Effector memory CD4-positive, alpha-beta T cell (primary cell): ENCODE results near the gene NCKAP5.

Experiments used
- DNase-seq, 3 donors: peaks; one replicate each; pipeline ENCODE4 v3.0.0-alpha.2; 2020
- H3K27ac ChIP-seq: 2 replicates; pipeline ENCODE4 v1.7.0; 2013; ENCODE audit warnings: mild to moderate bottlenecking, low read length, moderate library complexity; ENCODE audit not compliant: insufficient read depth, poor library complexity, severe bottlenecking
- H3K27me3 ChIP-seq: replicated peaks from 2 replicates; pipeline ENCODE4 v1.7.0; 2013; ENCODE audit warnings: mild to moderate bottlenecking, low read length; ENCODE audit not compliant: insufficient read depth, control insufficient read depth, poor library complexity, severe bottlenecking
- H3K36me3 ChIP-seq: 2 replicates; pipeline ENCODE4 v1.7.0; 2013; ENCODE audit warnings: mild to moderate bottlenecking, low read length, moderate library complexity; ENCODE audit not compliant: control insufficient read depth, insufficient read depth
- H3K4me1 ChIP-seq: 2 replicates; pipeline ENCODE4 v1.7.0; 2013; ENCODE audit warnings: low read length, mild to moderate bottlenecking; ENCODE audit not compliant: control insufficient read depth, insufficient read depth, poor library complexity, severe bottlenecking
- H3K4me3 ChIP-seq: 2 replicates; pipeline ENCODE4 v1.7.0; 2013; ENCODE audit warnings: low read length, low read depth, mild to moderate bottlenecking; ENCODE audit not compliant: insufficient read depth, poor library complexity, severe bottlenecking
- H3K9me3 ChIP-seq: 2 replicates; pipeline ENCODE4 v1.7.0; 2013; ENCODE audit warnings: mild to moderate bottlenecking, low read length, moderate library complexity; ENCODE audit not compliant: control insufficient read depth

The NCKAP5 gene

GRCh38 chr2:133316557-133316956 is 251.7 kb downstream of the NCKAP5 start:
- Histone ChIP-seq H3K4me1 (no peaks in the 10 kb centered on the region), H3K27ac (no peak overlapping the region), H3K27me3 (no peaks in the 10 kb centered on the region), H3K4me3 (no peak overlapping the region), H3K36me3 (no peaks in the 10 kb centered on the region), H3K9me3 (no peaks in the 10 kb centered on the region)
- no peak for DNase-seq

GRCh38 chr2:133315280-133315679 is 253.0 kb downstream of the NCKAP5 start:
- no peaks in the 10 kb centered on the region for H3K36me3 ChIP-seq
- no peaks in the 10 kb centered on the region for H3K4me1 ChIP-seq
- no peak for DNase-seq
- no peaks in the 10 kb centered on the region for H3K9me3 ChIP-seq
- no peak overlapping the region for H3K4me3 ChIP-seq
- no peak overlapping the region for H3K27ac ChIP-seq
- no peaks in the 10 kb centered on the region for H3K27me3 ChIP-seq

- Histone ChIP-seq H3K27me3 (no peaks in the 10 kb centered on the region), H3K36me3 (no peaks in the 10 kb centered on the region), H3K27ac (no peak overlapping the region), H3K4me3 (no peak overlapping the region), H3K4me1 (no peaks in the 10 kb centered on the region), H3K9me3 (no peaks in the 10 kb centered on the region)
- DNase-seq: no peak
Measured at GRCh38 chr2:133314795-133315194, 253.5 kb downstream of the NCKAP5 start.

GRCh38 chr2:133312038-133312729 is 256.1 kb downstream of the NCKAP5 start:
- no peaks in the 10 kb centered on the region for H3K4me1 ChIP-seq
- no peak overlapping the region for H3K4me3 ChIP-seq
- no peaks in the 10 kb centered on the region for H3K27me3 ChIP-seq
- no peak for DNase-seq
- H3K9me3 ChIP-seq: no peaks in the 10 kb centered on the region
- no peaks in the 10 kb centered on the region for H3K36me3 ChIP-seq
- no peak overlapping the region for H3K27ac ChIP-seq

GRCh38 chr2:133306236-133306635 is 262.0 kb downstream of the NCKAP5 start:
- no peaks in the 10 kb centered on the region for H3K27me3 ChIP-seq
- DNase-seq: no peak
- no peaks in the 10 kb centered on the region for H3K9me3 ChIP-seq
- no peak overlapping the region for H3K4me3 ChIP-seq
- H3K27ac ChIP-seq: no peak overlapping the region
- no peaks in the 10 kb centered on the region for H3K36me3 ChIP-seq
- no peaks in the 10 kb centered on the region for H3K4me1 ChIP-seq

- Histone ChIP-seq H3K4me3 (no peak overlapping the region), H3K27me3 (no peaks in the 10 kb centered on the region), H3K27ac (no peak overlapping the region), H3K9me3 (no peaks in the 10 kb centered on the region), H3K36me3 (no peaks in the 10 kb centered on the region), H3K4me1 (no peaks in the 10 kb centered on the region)
- no peak for DNase-seq
Measured at GRCh38 chr2:133304344-133304743, 263.9 kb downstream of the NCKAP5 start.

- DNase-seq: no peak
- no peaks in the 10 kb centered on the region for H3K27me3 ChIP-seq
- no peak overlapping the region for H3K4me3 ChIP-seq
- H3K9me3 ChIP-seq: no peaks in the 10 kb centered on the region
- H3K4me1 ChIP-seq: no peaks in the 10 kb centered on the region
- no peak overlapping the region for H3K27ac ChIP-seq
- no peaks in the 10 kb centered on the region for H3K36me3 ChIP-seq
Measured at GRCh38 chr2:133303150-133303549, 265.1 kb downstream of the NCKAP5 start.

- no peaks in the 10 kb centered on the region for H3K9me3 ChIP-seq
- H3K27ac ChIP-seq: no peak overlapping the region
- no peaks in the 10 kb centered on the region for H3K4me1 ChIP-seq
- H3K36me3 ChIP-seq: no peaks in the 10 kb centered on the region
- DNase-seq: no peak
- no peak overlapping the region for H3K4me3 ChIP-seq
- H3K27me3 ChIP-seq: no peaks in the 10 kb centered on the region
Measured at GRCh38 chr2:133296401-133296800, 271.9 kb downstream of the NCKAP5 start.

GRCh38 chr2:133293544-133294353 is 274.5 kb downstream of the NCKAP5 start:
- no peaks in the 10 kb centered on the region for H3K36me3 ChIP-seq
- H3K27me3 ChIP-seq: no peaks in the 10 kb centered on the region
- DNase-seq: no peak
- no peaks in the 10 kb centered on the region for H3K4me1 ChIP-seq
- H3K27ac ChIP-seq: no peak overlapping the region
- no peak overlapping the region for H3K4me3 ChIP-seq
- H3K9me3 ChIP-seq: no peaks in the 10 kb centered on the region

GRCh38 chr2:133292259-133292658 is 276.0 kb downstream of the NCKAP5 start:
- no peak for DNase-seq
- no peaks in the 10 kb centered on the region for H3K27me3 ChIP-seq

More at GRCh38 chr2:133292259-133292658, 276.0 kb downstream of the NCKAP5 start:
- Histone ChIP-seq H3K36me3 (no peaks in the 10 kb centered on the region), H3K4me3 (no peak overlapping the region), H3K4me1 (no peaks in the 10 kb centered on the region), H3K27ac (no peak overlapping the region), H3K9me3 (no peaks in the 10 kb centered on the region)
